GM12875 (cell line): ENCODE results near the gene KCNG1.
"Not testable (repeated sequence)": the region's sequence is repeated elsewhere in the genome, so short reads cannot be mapped to it uniquely, and the experiment has no call there.

Experiments used
- H3K4me3 ChIP-seq: one replicate; pipeline ENCODE4 v1.5.1; 2011; ENCODE audit warnings: low read depth, low read length, control low read depth
- TF ChIP-seq, protein P1 (sequence below): IDR thresholded peaks from 2 replicates; pipeline ENCODE4 v1.5.1; 2011; ENCODE audit warnings: low read depth, mild to moderate bottlenecking, control low read depth, inconsistent platforms, low read length, moderate library complexity, borderline replicate concordance; ENCODE audit not compliant: insufficient read depth

The KCNG1 gene

GRCh38 chr20:51046021-51046985 is 23.4 kb upstream of the KCNG1 start:
- TF ChIP-seq, protein P1, sequence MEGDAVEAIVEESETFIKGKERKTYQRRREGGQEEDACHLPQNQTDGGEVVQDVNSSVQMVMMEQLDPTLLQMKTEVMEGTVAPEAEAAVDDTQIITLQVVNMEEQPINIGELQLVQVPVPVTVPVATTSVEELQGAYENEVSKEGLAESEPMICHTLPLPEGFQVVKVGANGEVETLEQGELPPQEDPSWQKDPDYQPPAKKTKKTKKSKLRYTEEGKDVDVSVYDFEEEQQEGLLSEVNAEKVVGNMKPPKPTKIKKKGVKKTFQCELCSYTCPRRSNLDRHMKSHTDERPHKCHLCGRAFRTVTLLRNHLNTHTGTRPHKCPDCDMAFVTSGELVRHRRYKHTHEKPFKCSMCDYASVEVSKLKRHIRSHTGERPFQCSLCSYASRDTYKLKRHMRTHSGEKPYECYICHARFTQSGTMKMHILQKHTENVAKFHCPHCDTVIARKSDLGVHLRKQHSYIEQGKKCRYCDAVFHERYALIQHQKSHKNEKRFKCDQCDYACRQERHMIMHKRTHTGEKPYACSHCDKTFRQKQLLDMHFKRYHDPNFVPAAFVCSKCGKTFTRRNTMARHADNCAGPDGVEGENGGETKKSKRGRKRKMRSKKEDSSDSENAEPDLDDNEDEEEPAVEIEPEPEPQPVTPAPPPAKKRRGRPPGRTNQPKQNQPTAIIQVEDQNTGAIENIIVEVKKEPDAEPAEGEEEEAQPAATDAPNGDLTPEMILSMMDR = no peak
- no peak overlapping the region for H3K4me3 ChIP-seq

GRCh38 chr20:51045492-51045891 is 22.6 kb upstream of the KCNG1 start:
- not testable (repeated sequence) for H3K4me3 ChIP-seq

- H3K4me3 ChIP-seq = no peak overlapping the region
- TF ChIP-seq, protein P1 = no peak
These were observed 21.9 kb upstream of the KCNG1 start for GRCh38 chr20:51044796-51045195.

- TF ChIP-seq, protein P1 = no peak
- no peak overlapping the region for H3K4me3 ChIP-seq
These were observed 20.9 kb upstream of the KCNG1 start for GRCh38 chr20:51043811-51044210.

- no peak overlapping the region for H3K4me3 ChIP-seq
- TF ChIP-seq, protein P1 = no peak
These were observed 19.8 kb upstream of the KCNG1 start for GRCh38 chr20:51042657-51043247.

DNA sequence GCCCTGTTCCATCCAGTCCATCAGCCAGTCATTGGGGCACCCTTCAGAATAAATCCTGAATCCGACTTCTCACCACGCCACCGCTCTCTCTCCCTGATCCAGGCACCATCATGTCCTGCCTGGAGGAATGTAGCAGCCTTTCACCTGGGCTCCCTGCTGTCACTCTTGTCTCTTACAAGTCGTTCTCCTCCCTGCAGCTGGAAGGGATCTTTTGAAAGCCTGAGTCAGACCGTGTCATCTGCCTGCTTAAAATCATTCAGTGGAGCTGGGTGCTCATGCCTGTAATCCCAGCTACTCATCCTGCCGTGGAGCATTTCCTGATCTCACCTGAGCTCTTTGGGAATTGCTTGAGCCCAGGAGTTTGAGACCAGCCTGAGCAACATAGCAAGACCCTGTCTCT is 19.2 kb upstream of the KCNG1 start:
- no peak overlapping the region for H3K4me3 ChIP-seq
- TF ChIP-seq, protein P1 = no peak

DNA sequence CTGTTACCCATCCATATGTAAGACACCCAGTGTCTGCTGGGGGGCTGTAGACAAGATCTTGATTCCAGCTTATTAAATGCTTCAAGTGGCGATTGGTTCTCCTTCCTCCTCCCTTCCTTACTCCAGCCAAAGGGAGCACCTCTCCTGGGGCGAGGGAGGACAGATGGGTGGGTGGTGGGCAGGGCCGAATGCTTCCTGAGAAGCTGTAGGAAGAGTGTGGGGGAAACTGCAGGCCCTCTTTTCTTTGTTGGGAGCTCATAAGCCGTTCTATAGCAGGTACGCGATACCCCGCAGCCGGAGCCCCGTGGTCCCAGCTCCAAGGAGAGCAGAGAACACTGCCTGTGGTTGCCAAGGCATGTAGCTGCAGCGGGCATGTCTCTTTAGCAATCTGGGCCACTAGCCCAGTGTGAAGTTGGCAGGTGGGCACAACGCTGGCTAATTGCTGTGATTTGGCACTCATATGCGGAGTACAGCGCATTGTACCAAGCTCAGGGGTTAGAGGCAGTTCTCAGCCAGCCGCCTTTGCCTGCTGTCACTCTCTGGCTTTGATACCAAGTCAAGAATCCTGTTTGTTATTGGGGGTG is 14.7 kb upstream of the KCNG1 start:
- TF ChIP-seq, protein P1 = no peak
- H3K4me3 ChIP-seq = no peak overlapping the region
